GM23248 (cell line): ENCODE data around the gene ADAMTSL3.

ENCODE experiments used
- EZH2 ChIP-seq: fragments of 200-600 bp; sonication (generic); IDR thresholded peaks from 2 replicates; pipeline ENCODE4 v1.6.1; 2018; ENCODE audit warnings: antibody characterized with exemption, mild to moderate bottlenecking; ENCODE audit not compliant: insufficient read depth, poor library complexity, severe bottlenecking
- EZH2phosphoT487 ChIP-seq: fragments of 200-600 bp; sonication (generic); IDR thresholded peaks from 2 replicates; pipeline ENCODE4 v1.6.1; 2018; ENCODE audit warnings: antibody characterized with exemption, moderate library complexity, mild to moderate bottlenecking, low read depth; ENCODE audit not compliant: insufficient read depth

GRCh38 chr15:83905556-83906273 lies 251.8 kb downstream of the ADAMTSL3 start:
- TF ChIP-seq EZH2phosphoT487 (no peak), EZH2 (no peak)
